ENCODE measurements around the gene ATOSA.

DNA sequence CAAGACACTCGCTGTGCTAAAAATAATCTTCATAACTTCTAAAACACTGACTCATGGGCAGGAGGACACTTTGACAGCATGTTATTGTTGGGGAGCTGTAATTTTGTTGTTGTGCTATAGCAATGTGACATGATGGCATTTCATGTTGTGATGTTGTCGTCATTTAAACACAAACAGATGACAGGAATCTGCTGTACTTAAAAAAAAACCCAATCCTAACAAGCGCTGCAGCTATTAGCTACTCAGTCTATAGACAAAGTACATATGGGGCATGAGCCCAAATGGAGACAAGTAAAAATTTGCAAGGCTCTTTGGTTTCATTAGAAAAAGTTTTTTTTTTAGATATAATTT lies 828 bp upstream of the ATOSA start:
- TF ChIP-seq, protein P1, sequence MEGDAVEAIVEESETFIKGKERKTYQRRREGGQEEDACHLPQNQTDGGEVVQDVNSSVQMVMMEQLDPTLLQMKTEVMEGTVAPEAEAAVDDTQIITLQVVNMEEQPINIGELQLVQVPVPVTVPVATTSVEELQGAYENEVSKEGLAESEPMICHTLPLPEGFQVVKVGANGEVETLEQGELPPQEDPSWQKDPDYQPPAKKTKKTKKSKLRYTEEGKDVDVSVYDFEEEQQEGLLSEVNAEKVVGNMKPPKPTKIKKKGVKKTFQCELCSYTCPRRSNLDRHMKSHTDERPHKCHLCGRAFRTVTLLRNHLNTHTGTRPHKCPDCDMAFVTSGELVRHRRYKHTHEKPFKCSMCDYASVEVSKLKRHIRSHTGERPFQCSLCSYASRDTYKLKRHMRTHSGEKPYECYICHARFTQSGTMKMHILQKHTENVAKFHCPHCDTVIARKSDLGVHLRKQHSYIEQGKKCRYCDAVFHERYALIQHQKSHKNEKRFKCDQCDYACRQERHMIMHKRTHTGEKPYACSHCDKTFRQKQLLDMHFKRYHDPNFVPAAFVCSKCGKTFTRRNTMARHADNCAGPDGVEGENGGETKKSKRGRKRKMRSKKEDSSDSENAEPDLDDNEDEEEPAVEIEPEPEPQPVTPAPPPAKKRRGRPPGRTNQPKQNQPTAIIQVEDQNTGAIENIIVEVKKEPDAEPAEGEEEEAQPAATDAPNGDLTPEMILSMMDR (IDR thresholded peaks at IDR 0.05; ENCODE audit: poor library complexity), result no peak
- TF ChIP-seq EZH2 (IDR thresholded peaks at IDR 0.05; ENCODE audit: borderline replicate concordance), result no peak
